Astrocyte (in vitro differentiated cells and primary cell): ENCODE results near the gene COL26A1. TPM values are rescaled to one million over a fixed set of nuclear protein-coding genes. Genes with fewer than 3 reads are reported as not detected.
A peak's percentile ranks its signal among the peaks of the same experiment; 100 is the strongest.

Experiments used
- DNase-seq: peaks from one replicate; pipeline ENCODE4 v3.0.0-alpha.2; 2010; ENCODE audit warnings: low read depth
- FAIRE-seq: peaks from 2 replicates; lab custom pipeline; 2011; peaks lifted over from hg19 to GRCh38; lab: Jason Lieb, UNC
- H2AFZ ChIP-seq: 2 replicates; pipeline ENCODE4 v1.6.0; 2012; ENCODE audit warnings: low read depth, low read length, inconsistent platforms
- H3K27ac ChIP-seq: 2 replicates; pipeline ENCODE4 v1.5.1; 2011; ENCODE audit warnings: low read depth, low read length, inconsistent platforms
- H3K27me3 ChIP-seq: 2 replicates; pipeline ENCODE4 v1.6.0; 2011; ENCODE audit warnings: low read length, inconsistent platforms; ENCODE audit not compliant: insufficient read depth
- H3K36me3 ChIP-seq: 2 replicates; pipeline ENCODE4 v1.5.1; 2011; ENCODE audit warnings: low read length, inconsistent platforms; ENCODE audit not compliant: insufficient read depth
- H3K4me1 ChIP-seq: 2 replicates; pipeline ENCODE4 v1.5.1; 2011; ENCODE audit warnings: low read length, inconsistent platforms; ENCODE audit not compliant: insufficient read depth
- H3K4me2 ChIP-seq: 2 replicates; pipeline ENCODE4 v1.6.0; 2012; ENCODE audit warnings: low read length, inconsistent platforms
- H3K4me3 ChIP-seq: 2 replicates; pipeline ENCODE4 v1.5.1; 2011; ENCODE audit warnings: low read depth, mild to moderate bottlenecking, low read length, inconsistent platforms; ENCODE audit not compliant: insufficient read depth
- H3K79me2 ChIP-seq: 2 replicates; pipeline ENCODE4 v1.6.0; 2012; ENCODE audit warnings: mild to moderate bottlenecking, low read length, inconsistent platforms; ENCODE audit not compliant: insufficient read depth
- H3K9ac ChIP-seq: 2 replicates; pipeline ENCODE4 v1.6.0; 2012; ENCODE audit warnings: mild to moderate bottlenecking, low read length, inconsistent platforms
- H3K9me3 ChIP-seq: 2 replicates; pipeline ENCODE4 v1.5.1; 2012; ENCODE audit warnings: low read depth, mild to moderate bottlenecking, low read length, inconsistent platforms; ENCODE audit not compliant: insufficient read depth
- H4K20me1 ChIP-seq: 2 replicates; pipeline ENCODE4 v1.6.0; 2012; ENCODE audit warnings: low read length, inconsistent platforms; ENCODE audit not compliant: insufficient read depth
- H3K27ac Mint-ChIP-seq: one replicate; pipeline ENCODE4 v1.8.0; 2021; ENCODE audit warnings: mild to moderate bottlenecking, mixed read lengths; ENCODE audit not compliant: unreplicated experiment
- H3K27me3 Mint-ChIP-seq: one replicate; pipeline ENCODE4 v1.8.0; 2021; ENCODE audit warnings: low read depth, mixed read lengths; ENCODE audit not compliant: unreplicated experiment
- H3K36me3 Mint-ChIP-seq: one replicate; pipeline ENCODE4 v1.8.0; 2021; ENCODE audit warnings: low read depth, mixed read lengths; ENCODE audit not compliant: unreplicated experiment
- H3K4me1 Mint-ChIP-seq: one replicate; pipeline ENCODE4 v1.8.0; 2021; ENCODE audit warnings: low read depth, mixed read lengths; ENCODE audit not compliant: unreplicated experiment
- H3K4me3 Mint-ChIP-seq: one replicate; pipeline ENCODE4 v1.8.0; 2021; ENCODE audit warnings: mild to moderate bottlenecking, moderate library complexity, mixed read lengths; ENCODE audit not compliant: unreplicated experiment
- H3K9me3 Mint-ChIP-seq: one replicate; pipeline ENCODE4 v1.8.0; 2021; ENCODE audit warnings: mild to moderate bottlenecking, mixed read lengths; ENCODE audit not compliant: unreplicated experiment
- EZH2 ChIP-seq: IDR thresholded peaks from 2 replicates; pipeline ENCODE4 v1.6.1; 2012; ENCODE audit warnings: mild to moderate bottlenecking, low read length, inconsistent platforms; ENCODE audit not compliant: insufficient read depth
- total RNA-seq: library from RNA; stranded (reverse); gene quantifications from 2 replicates; pipeline ENCODE4 v1.2.1, GENCODE V29; 2021
- TF ChIP-seq, protein P1 (sequence below): IDR thresholded peaks from 2 replicates; pipeline ENCODE4 v1.5.1; 2011; ENCODE audit warnings: low read depth, mild to moderate bottlenecking, inconsistent platforms, low read length, moderate library complexity; ENCODE audit not compliant: insufficient read depth

Gene COL26A1
- total RNA-seq, 1 donor from 2014 or later: 7.1 TPM

GRCh38 chr7:101507327-101507726 lies 144.7 kb downstream of the COL26A1 start:
- Histone ChIP-seq H3K79me2 (no peaks in the 10 kb centered on the region), H3K4me3 (no peak overlapping the region), H3K36me3 (no peaks in the 10 kb centered on the region), H3K9ac (no peak overlapping the region), H2AFZ (no peak overlapping the region), H3K4me2 (no peak overlapping the region), H3K9me3 (no peaks in the 10 kb centered on the region), H3K27me3 (peaks cover 14% of the 10 kb centered on the region), H4K20me1 (no peaks in the 10 kb centered on the region), H3K27ac (no peak overlapping the region), H3K4me1 (no peaks in the 10 kb centered on the region)
- Mint-ChIP-seq H3K4me1 (peaks cover 2% of the 10 kb centered on the region), H3K36me3 (no peaks in the 10 kb centered on the region), H3K9me3 (peaks cover 2% of the 10 kb centered on the region), H3K27ac (no peak overlapping the region), H3K4me3 (no peak overlapping the region), H3K27me3 (peaks cover 29% of the 10 kb centered on the region)
- DNase-seq (no peak), FAIRE-seq (no peak)
- no peak for TF ChIP-seq EZH2
- TF ChIP-seq, protein P1, sequence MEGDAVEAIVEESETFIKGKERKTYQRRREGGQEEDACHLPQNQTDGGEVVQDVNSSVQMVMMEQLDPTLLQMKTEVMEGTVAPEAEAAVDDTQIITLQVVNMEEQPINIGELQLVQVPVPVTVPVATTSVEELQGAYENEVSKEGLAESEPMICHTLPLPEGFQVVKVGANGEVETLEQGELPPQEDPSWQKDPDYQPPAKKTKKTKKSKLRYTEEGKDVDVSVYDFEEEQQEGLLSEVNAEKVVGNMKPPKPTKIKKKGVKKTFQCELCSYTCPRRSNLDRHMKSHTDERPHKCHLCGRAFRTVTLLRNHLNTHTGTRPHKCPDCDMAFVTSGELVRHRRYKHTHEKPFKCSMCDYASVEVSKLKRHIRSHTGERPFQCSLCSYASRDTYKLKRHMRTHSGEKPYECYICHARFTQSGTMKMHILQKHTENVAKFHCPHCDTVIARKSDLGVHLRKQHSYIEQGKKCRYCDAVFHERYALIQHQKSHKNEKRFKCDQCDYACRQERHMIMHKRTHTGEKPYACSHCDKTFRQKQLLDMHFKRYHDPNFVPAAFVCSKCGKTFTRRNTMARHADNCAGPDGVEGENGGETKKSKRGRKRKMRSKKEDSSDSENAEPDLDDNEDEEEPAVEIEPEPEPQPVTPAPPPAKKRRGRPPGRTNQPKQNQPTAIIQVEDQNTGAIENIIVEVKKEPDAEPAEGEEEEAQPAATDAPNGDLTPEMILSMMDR: no peak

GRCh38 chr7:101507791-101508252 lies 145.1 kb downstream of the COL26A1 start:
- Histone ChIP-seq H3K36me3 (no peaks in the 10 kb centered on the region), H2AFZ (no peak overlapping the region), H3K4me3 (no peak overlapping the region), H4K20me1 (no peaks in the 10 kb centered on the region), H3K27ac (no peak overlapping the region), H3K9me3 (no peaks in the 10 kb centered on the region), H3K4me2 (no peak overlapping the region), H3K4me1 (no peaks in the 10 kb centered on the region), H3K79me2 (no peaks in the 10 kb centered on the region), H3K27me3 (peaks cover 17% of the 10 kb centered on the region), H3K9ac (no peak overlapping the region)
- peaks cover 2% of the 10 kb centered on the region for H3K4me1 Mint-ChIP-seq
- FAIRE-seq (no peak), DNase-seq (no peak)
- no peak overlapping the region for H3K4me3 Mint-ChIP-seq
- peaks cover 2% of the 10 kb centered on the region for H3K9me3 Mint-ChIP-seq
- H3K27me3 Mint-ChIP-seq: peaks cover 30% of the 10 kb centered on the region
- no peaks in the 10 kb centered on the region for H3K36me3 Mint-ChIP-seq
- H3K27ac Mint-ChIP-seq: no peak overlapping the region
- TF ChIP-seq, protein P1: peak; percentile 82
- TF ChIP-seq EZH2: no peak

- Histone ChIP-seq H2AFZ (no peak overlapping the region), H3K79me2 (no peaks in the 10 kb centered on the region), H3K9me3 (no peaks in the 10 kb centered on the region), H3K4me2 (no peak overlapping the region), H3K36me3 (no peaks in the 10 kb centered on the region), H3K27me3 (peaks cover 25% of the 10 kb centered on the region), H3K9ac (no peak overlapping the region), H3K4me1 (no peaks in the 10 kb centered on the region), H4K20me1 (no peaks in the 10 kb centered on the region), H3K27ac (no peak overlapping the region), H3K4me3 (no peak overlapping the region)
- Mint-ChIP-seq H3K4me3 (no peak overlapping the region), H3K27me3 (peaks cover 32% of the 10 kb centered on the region), H3K27ac (no peak overlapping the region), H3K36me3 (no peaks in the 10 kb centered on the region), H3K4me1 (peaks cover 2% of the 10 kb centered on the region), H3K9me3 (peaks cover 2% of the 10 kb centered on the region)
- FAIRE-seq (no peak), DNase-seq (no peak)
- no peak for TF ChIP-seq EZH2
- TF ChIP-seq, protein P1: no peak
Measured at GRCh38 chr7:101510297-101510696, 147.6 kb downstream of the COL26A1 start.
